K562 (cell line): ENCODE measurements around the gene AIMP1. TPM values are rescaled to one million over a fixed set of nuclear protein-coding genes. Genes with fewer than 3 reads are reported as not detected.

Experiments
- ATAC-seq: fragments of 200-7000 bp; cut with Tn5 transposase; 3 replicates; pipeline ENCODE4 v1.9.1; 2020; ENCODE audit warnings: moderate library complexity
- BruUV-seq: library from RNA; stranded (reverse); fragments of 400-500 nt; replicated peaks from 2 replicates; lab custom pipeline; 2021; lab: Mats Ljungman, UMichigan
- CTCF ChIA-PET: fragments of 300-600 bp; formaldehyde crosslinking; extraction: SDS; loops from one replicate; lab custom pipeline; 2021; ENCODE audit warnings: low intra/inter-chr PET ratio; lab: Yijun Ruan, JAX
- POLR2A ChIA-PET: fragments of 300-600, 350-650 bp; sonication (Branson Sonifier 250); formaldehyde crosslinking; extraction: SDS; loops from one replicate; lab custom pipeline; 2021; ENCODE audit warnings: antibody characterized with exemption, inconsistent platforms; lab: Yijun Ruan, JAX
- DNase-seq, 4 experiments: peaks; one replicate each; pipeline versions ENCODE4 v3.0.0 to v3.0.0-alpha.2; 2011 to 2018; ENCODE audit warnings: low spot score in 3 of 4, mixed read lengths in 3 of 4; ENCODE audit errors: extremely low read depth in 1 of 4
- FAIRE-seq: peaks from 2 replicates; lab custom pipeline; 2011; peaks lifted over from hg19 to GRCh38; lab: Jason Lieb, UNC
- H2AFZ ChIP-seq: 2 replicates; pipeline ENCODE4 v1.6.0; 2011; ENCODE audit warnings: low read depth, low read length, control low read depth, inconsistent platforms
- H3K27ac ChIP-seq: fragments of 200-600 bp; 3 replicates; pipeline ENCODE4 v1.8.0; 2011; ENCODE audit warnings: low read depth, mild to moderate bottlenecking, control low read depth, inconsistent platforms, low read length, moderate library complexity, mixed read lengths; ENCODE audit errors: extremely low read depth
- H3K27me3 ChIP-seq, 2 experiments: fragments of 300-600 bp in 1 of 2; 2 replicates in 1 of 2; 3 replicates in 1 of 2; pipeline versions ENCODE4 v1.6.0 to v1.8.0; 2011; ENCODE audit warnings: inconsistent platforms in 2 of 2, low read length in 2 of 2, mild to moderate bottlenecking in 1 of 2, mixed read lengths in 1 of 2, moderate library complexity in 1 of 2; ENCODE audit not compliant: control insufficient read depth in 2 of 2, insufficient read depth in 2 of 2
- H3K36me3 ChIP-seq: fragments of 300-600 bp; 3 replicates; pipeline ENCODE4 v1.8.0; 2011; ENCODE audit warnings: mild to moderate bottlenecking, low read length, inconsistent platforms; ENCODE audit not compliant: control insufficient read depth, insufficient read depth
- H3K4me1 ChIP-seq, 2 experiments: fragments of 200-600 bp in 1 of 2; replicated peaks in 1 of 2; 2 replicates in 1 of 2; 3 replicates in 1 of 2; pipeline versions ENCODE4 v1.5.1 to v1.8.0; 2011; ENCODE audit warnings: inconsistent platforms in 2 of 2, low read length in 2 of 2, mild to moderate bottlenecking in 1 of 2, mixed read lengths in 1 of 2, moderate library complexity in 1 of 2; ENCODE audit not compliant: control insufficient read depth in 2 of 2, insufficient read depth in 2 of 2
- H3K4me2 ChIP-seq: 2 replicates; pipeline ENCODE4 v1.6.1; 2011; ENCODE audit warnings: low read length, control low read depth, inconsistent platforms, mixed read lengths; ENCODE audit not compliant: insufficient read depth
- H3K4me3 ChIP-seq: fragments of 200-600 bp; sonication (generic), shearing (Covaris generic); 2 replicates; pipeline ENCODE4 v1.5.1; 2016; ENCODE audit warnings: control low read depth, inconsistent platforms
- H3K79me2 ChIP-seq: fragments of 200-600 bp; 3 replicates; pipeline ENCODE4 v1.8.0; 2011; ENCODE audit warnings: low read length, inconsistent platforms; ENCODE audit not compliant: control insufficient read depth, insufficient read depth
- H3K9ac ChIP-seq, 2 experiments: 2 replicates each; pipeline versions ENCODE4 v1.6.0 to v1.6.1; 2011; ENCODE audit warnings: low read depth in 2 of 2, low read length in 2 of 2, control low read depth in 1 of 2, inconsistent platforms in 1 of 2, mild to moderate bottlenecking in 1 of 2, mixed read lengths in 1 of 2; ENCODE audit not compliant: insufficient read depth in 1 of 2
- H3K9me1 ChIP-seq: one replicate; pipeline ENCODE4 v1.6.0; 2011; ENCODE audit warnings: inconsistent platforms, mild to moderate bottlenecking, low read length, moderate library complexity; ENCODE audit not compliant: control insufficient read depth, insufficient read depth
- H3K9me3 ChIP-seq: replicated peaks from 2 replicates; pipeline ENCODE4 v1.5.1; 2011; ENCODE audit warnings: low read depth, low read length, inconsistent platforms; ENCODE audit not compliant: control insufficient read depth, insufficient read depth
- H4K20me1 ChIP-seq: replicated peaks from 2 replicates; pipeline ENCODE4 v1.6.1; 2011; ENCODE audit warnings: low read length, inconsistent platforms, mixed read lengths; ENCODE audit not compliant: control insufficient read depth, insufficient read depth
- AFF1 ChIP-seq, 2 experiments: fragments of 450-650 bp; IDR thresholded peaks; 2 replicates each; pipeline ENCODE4 v1.6.1; 2018; ENCODE audit warnings: mild to moderate bottlenecking in 2 of 2, low read depth in 1 of 2; ENCODE audit not compliant: partially characterized antibody in 2 of 2
- CLOCK ChIP-seq: fragments of 250-450 bp; sonication (Bioruptor Pico); IDR thresholded peaks from 2 replicates; pipeline ENCODE4 v1.4.0; 2020; ENCODE audit warnings: mild to moderate bottlenecking, moderate library complexity, borderline replicate concordance
- MTF1 ChIP-seq: fragments of 250-450 bp; sonication (Bioruptor Pico); IDR thresholded peaks from 2 replicates; pipeline ENCODE4 v1.9.0; 2021; ENCODE audit warnings: moderate library complexity, mild to moderate bottlenecking, inconsistent platforms, borderline replicate concordance
- RFX1 ChIP-seq: fragments of 450-650 bp; IDR thresholded peaks from 2 replicates; pipeline ENCODE4 v1.6.1; 2016; ENCODE audit warnings: mild to moderate bottlenecking, moderate library complexity
- ZBTB1 ChIP-seq: sonication (generic); formaldehyde crosslinking; IDR thresholded peaks from 2 replicates; pipeline ENCODE4 v1.8.1; 2023; ENCODE audit warnings: missing genetic modification reagents, low read depth, mild to moderate bottlenecking, borderline replicate concordance
- ZKSCAN1 ChIP-seq: fragments of 150-350 bp; IDR thresholded peaks from 2 replicates; pipeline ENCODE4 v1.6.1; 2016; ENCODE audit warnings: low read depth, low read length
- WGBS: fragments of 100-300 bp; shearing (Covaris generic); methylation state at CpG from one replicate; pipeline ENCODE4 v1.1.6; 2016; ENCODE audit warnings: low coverage, mixed read lengths; ENCODE audit not compliant: insufficient coverage; ENCODE audit errors: missing lambda C conversion rate; 5-methylcytosine and 5-hydroxymethylcytosine counted together
- in situ Hi-C: fragments of 300-500 bp; cut with MboI; formaldehyde crosslinking; loops from 4 replicates; pipeline ENCODE4 v1.15.0; 2018; ENCODE audit warnings: inconsistent platforms, mixed read lengths
- intact Hi-C: fragments of 100-400 bp; cut with micrococcal nuclease; formaldehyde crosslinking; loops from 2 replicates; pipeline ENCODE4 v1.14.2; 2022
- polyA plus RNA-seq, 8 experiments: library from polyadenylated mRNA; depleted of rRNA in 4 of 8; stranded (reverse) in 5 of 8; unstranded in 3 of 8; fragments of >200 nt; fragmentation: Nextera tagmentation in 2 of 8; fragmentation: Illumina TruSeq in 1 of 8; extraction: Ambion mirVana in 2 of 8; extraction: Trizol in 1 of 8; gene quantifications; 2 replicates each; pipeline versions ENCODE4 v1.2.1 to v1.2.3, GENCODE V29; 2011 to 2014; ENCODE audit warnings: inconsistent platforms in 1 of 8, missing spikeins in 1 of 8
- total RNA-seq, 7 experiments: library from RNA; depleted of rRNA in 6 of 7; stranded (reverse); fragments of >200 nt in 6 of 7; fragmentation: Illumina TruSeq in 2 of 7; extraction: Trizol in 2 of 7; gene quantifications; 2 replicates each; pipeline versions ENCODE4 v1.2.1 to v1.2.3, GENCODE V29; 2011 to 2021; ENCODE audit warnings: low replicate concordance in 1 of 7

Gene AIMP1
- total and polyA plus RNA-seq, 9 of the 15 experiments (the other 6 are each of a cell fraction or from before 2014, with no cell fraction given), result 39.9 to 141 (median 70.1) TPM

GRCh38 chr4:106339431-106339830 is 23.1 kb downstream of the AIMP1 start:
- no peak for FAIRE-seq
- Histone ChIP-seq H3K4me1 (0 out of 5 replicates have a peak, but pooled peaks cover 0 to 2% of the 10 kb centered on the region in 2 experiments), H2AFZ (no peak overlapping the region), H3K9ac (no peak overlapping the region), H3K4me2 (no peak overlapping the region), H3K79me2 (peaks cover 44% of the 10 kb centered on the region), H3K27me3 (no peaks in the 10 kb centered on the region), H3K9me3 (peaks cover 1% of the 10 kb centered on the region; the same call in 1 of the 2 replicates), H3K27ac (no peak overlapping the region), H3K4me3 (no peak overlapping the region), H3K36me3 (peaks cover 65% of the 10 kb centered on the region), H3K9me1 (no peaks in the 10 kb centered on the region), H4K20me1 (no peaks in the 10 kb centered on the region)
- ATAC-seq, result no peak
- TF ChIP-seq RFX1 (no peak), MTF1 (CRISPR knock-in tag) (no peak)
- in situ Hi-C loops, result no loop called here
- POLR2A ChIA-PET, result interaction anchor here (0.6 kb wide), 1 partner anchor 1381 kb away, joined by 3 read pairs; no protein-coding TSS in a partner anchor
- no peak for DNase-seq
- WGBS, result 92% methylated on average over 4 of the region's 4 CpGs
- CTCF ChIA-PET, result no interaction called here
- intact Hi-C loops, result no loop called here
- no TSS peak for BruUV-seq

GRCh38 chr4:106340774-106341173 is 24.4 kb downstream of the AIMP1 start:
- in situ Hi-C loops, result no loop called here
- peaks cover 1% of the 10 kb centered on the region; the same call in 1 of the 2 replicates for H3K9me3 ChIP-seq
- H3K9me1 ChIP-seq, result no peaks in the 10 kb centered on the region
- H3K9ac ChIP-seq, result no peak overlapping the region
- 73% methylated on average over 1 of the region's 1 CpG for WGBS
- no peak for TF ChIP-seq ZKSCAN1
- no peak for TF ChIP-seq CLOCK (CRISPR knock-in tag)
- no peak for TF ChIP-seq ZBTB1
- no peak for TF ChIP-seq AFF1 (IDR thresholded peaks at IDR 0.05; ENCODE audit: low read depth in 1 of 2, partially characterized antibody in 2 of 2)
- TF ChIP-seq, all 486 proteins: peak for 0
- Histone ChIP-seq H3K27me3 (no peaks in the 10 kb centered on the region), H3K4me3 (no peak overlapping the region), H3K36me3 (peaks cover 58% of the 10 kb centered on the region; the same call in 2 of the 3 replicates), H3K4me1 (0 out of 5 replicates have a peak, but pooled peaks cover 0 to 2% of the 10 kb centered on the region in 2 experiments), H4K20me1 (no peaks in the 10 kb centered on the region), H2AFZ (no peak overlapping the region), H3K79me2 (peaks cover 52% of the 10 kb centered on the region), H3K4me2 (no peak overlapping the region), H3K27ac (no peak overlapping the region)
- ChIA-PET POLR2A (no interaction called here), CTCF (no interaction called here)
- BruUV-seq, result no TSS peak
- FAIRE-seq, result no peak
- no peak for DNase-seq
- intact Hi-C loops, result no loop called here
- ATAC-seq, result no peak
